ENCODE data around the gene OR8K3.

DNA sequence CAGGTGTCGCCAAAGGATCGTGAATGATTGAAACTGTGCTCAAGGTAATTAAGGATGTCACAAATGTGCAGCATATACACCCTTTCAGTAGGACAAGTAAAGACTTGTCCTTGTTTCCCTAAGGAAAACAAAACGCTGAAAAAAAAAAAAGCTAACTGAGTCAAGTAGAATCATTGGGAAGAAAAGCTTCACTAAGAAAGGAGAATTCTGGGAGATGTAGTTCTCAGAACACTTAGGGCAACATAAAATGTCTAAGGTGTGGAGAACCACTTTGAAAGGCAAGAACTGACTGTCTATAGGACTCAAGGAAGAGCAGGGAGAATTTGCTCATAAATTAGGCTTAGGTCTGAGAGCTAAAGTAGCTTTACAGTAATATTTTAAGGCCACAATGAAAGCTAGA, 43.9 kb upstream of the OR8K3 start:
- TF ChIP-seq CTCF (IDR thresholded peaks at IDR 0.05; ENCODE audit: poor library complexity) = no peak
- no peak for TF ChIP-seq EZH2 (IDR thresholded peaks at IDR 0.05; ENCODE audit: borderline replicate concordance)

All from hepatocyte (in vitro differentiated cells).